Tibial artery (tissue), 4 donors: ENCODE data around the gene NTM.

Experiments used
- DNase-seq, 2 donors: peaks; one replicate each; pipeline ENCODE4 v3.0.0-alpha.2; 2019
- H3K27ac ChIP-seq, 2 donors: fragments of 200-600 bp; sonication (generic) in 1 of 2; 1 replicate in 1 of 2; 2 replicates in 1 of 2; pipeline ENCODE4 v1.5.1; 2018 to 2019; ENCODE audit warnings: mild to moderate bottlenecking in 1 of 2
- H3K27me3 ChIP-seq, 2 donors: fragments of 200-600 bp; sonication (generic) in 1 of 2; one replicate each; pipeline versions ENCODE4 v1.5.1 to v1.6.0; 2016 to 2019
- H3K36me3 ChIP-seq, 3 donors: fragments of 200-600 bp; sonication (generic) in 2 of 3; one replicate each; pipeline ENCODE4 v1.5.1; 2016 to 2019; ENCODE audit warnings: mild to moderate bottlenecking in 2 of 3
- H3K4me1 ChIP-seq, 4 donors: fragments of 200-600 bp; sonication (generic) in 2 of 4; 1 replicate in 3 of 4; 2 replicates in 1 of 4; pipeline ENCODE4 v1.5.1; 2016 to 2019
- H3K4me3 ChIP-seq, 2 donors: fragments of 200-600 bp; sonication (generic) in 1 of 2; 1 replicate in 1 of 2; 2 replicates in 1 of 2; pipeline ENCODE4 v1.5.1; 2018 to 2019; ENCODE audit warnings: mild to moderate bottlenecking in 2 of 2
- H3K9me3 ChIP-seq, 3 donors: fragments of 200-600 bp; sonication (generic) in 1 of 3; one replicate each; pipeline ENCODE4 v1.5.1; 2016 to 2019
- intact Hi-C: fragments of 100-400 bp; cut with DNase I; formaldehyde crosslinking; loops from one replicate; pipeline ENCODE4 v1.15.0; 2023; ENCODE audit warnings: low total_unique reads
- TF ChIP-seq, protein P1 (sequence below), 2 experiments: fragments of 200-600 bp in 1 of 2; fragments of 450-650 bp in 1 of 2; IDR thresholded peaks; one replicate each; pipeline ENCODE4 v1.5.1; 2017 to 2019; ENCODE audit warnings: antibody characterized with exemption in 2 of 2, mild to moderate bottlenecking in 1 of 2, moderate library complexity in 1 of 2

NTM gene

DNA sequence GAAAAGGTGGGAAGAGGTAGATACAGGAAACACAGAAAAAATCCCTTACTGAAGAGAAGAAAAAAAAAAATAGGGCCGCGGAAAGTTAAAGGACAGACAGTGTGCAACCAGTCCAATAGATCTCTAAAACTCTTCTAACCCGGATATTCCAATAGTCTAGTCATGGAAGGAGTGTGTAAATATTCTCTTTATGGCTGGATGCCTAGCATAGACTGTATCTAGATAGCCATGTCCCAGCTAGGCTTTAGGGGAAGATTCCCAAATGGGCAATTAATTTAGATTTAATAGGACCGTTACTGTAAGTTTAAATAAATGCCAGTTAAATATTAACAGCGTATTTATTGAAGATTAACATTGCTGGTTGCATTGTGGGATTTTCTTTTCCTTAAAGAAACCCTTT lies 532.7 kb downstream of the NTM start:
- intact Hi-C loops: no loop called here
- Histone ChIP-seq H3K4me1 (no peaks in the 10 kb centered on the region), H3K27ac (no peak overlapping the region), H3K4me3 (no peak overlapping the region), H3K36me3 (no peaks in the 10 kb centered on the region), H3K9me3 (no peaks in the 10 kb centered on the region), H3K27me3 (peaks cover 0 to 8% of the 10 kb centered on the region in 2 donors)
- TF ChIP-seq, protein P1, sequence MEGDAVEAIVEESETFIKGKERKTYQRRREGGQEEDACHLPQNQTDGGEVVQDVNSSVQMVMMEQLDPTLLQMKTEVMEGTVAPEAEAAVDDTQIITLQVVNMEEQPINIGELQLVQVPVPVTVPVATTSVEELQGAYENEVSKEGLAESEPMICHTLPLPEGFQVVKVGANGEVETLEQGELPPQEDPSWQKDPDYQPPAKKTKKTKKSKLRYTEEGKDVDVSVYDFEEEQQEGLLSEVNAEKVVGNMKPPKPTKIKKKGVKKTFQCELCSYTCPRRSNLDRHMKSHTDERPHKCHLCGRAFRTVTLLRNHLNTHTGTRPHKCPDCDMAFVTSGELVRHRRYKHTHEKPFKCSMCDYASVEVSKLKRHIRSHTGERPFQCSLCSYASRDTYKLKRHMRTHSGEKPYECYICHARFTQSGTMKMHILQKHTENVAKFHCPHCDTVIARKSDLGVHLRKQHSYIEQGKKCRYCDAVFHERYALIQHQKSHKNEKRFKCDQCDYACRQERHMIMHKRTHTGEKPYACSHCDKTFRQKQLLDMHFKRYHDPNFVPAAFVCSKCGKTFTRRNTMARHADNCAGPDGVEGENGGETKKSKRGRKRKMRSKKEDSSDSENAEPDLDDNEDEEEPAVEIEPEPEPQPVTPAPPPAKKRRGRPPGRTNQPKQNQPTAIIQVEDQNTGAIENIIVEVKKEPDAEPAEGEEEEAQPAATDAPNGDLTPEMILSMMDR (IDR thresholded peaks at IDR 0.05): no peak
- no peak for DNase-seq

DNA sequence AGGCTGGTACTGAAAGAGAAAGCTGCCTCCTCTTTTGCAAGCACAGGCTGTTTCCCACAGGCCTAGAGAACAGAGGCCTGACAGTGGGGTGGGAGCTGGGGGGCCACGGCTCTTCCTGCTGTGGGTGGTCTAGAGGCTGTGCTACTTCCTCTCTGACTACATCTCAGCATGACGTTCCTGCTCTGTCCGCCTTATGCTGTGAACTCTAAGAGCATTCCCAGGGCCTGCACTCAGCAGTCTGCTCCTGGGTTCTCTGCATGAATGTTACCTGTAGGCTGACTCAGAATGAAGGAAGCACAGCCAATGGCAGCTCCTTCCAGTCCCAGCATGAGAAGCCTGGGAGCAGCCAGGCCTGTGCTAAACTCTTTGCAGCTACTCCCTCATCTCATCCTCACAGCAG lies 534.3 kb downstream of the NTM start:
- TF ChIP-seq, protein P1 (IDR thresholded peaks at IDR 0.05): no peak
- Histone ChIP-seq H3K27ac (no peak overlapping the region), H3K4me3 (no peak overlapping the region), H3K9me3 (no peaks in the 10 kb centered on the region), H3K4me1 (no peaks in the 10 kb centered on the region), H3K36me3 (no peaks in the 10 kb centered on the region), H3K27me3 (peaks cover 0 to 22% of the 10 kb centered on the region in 2 donors)
- no peak for DNase-seq
- intact Hi-C loops: no loop called here

DNA sequence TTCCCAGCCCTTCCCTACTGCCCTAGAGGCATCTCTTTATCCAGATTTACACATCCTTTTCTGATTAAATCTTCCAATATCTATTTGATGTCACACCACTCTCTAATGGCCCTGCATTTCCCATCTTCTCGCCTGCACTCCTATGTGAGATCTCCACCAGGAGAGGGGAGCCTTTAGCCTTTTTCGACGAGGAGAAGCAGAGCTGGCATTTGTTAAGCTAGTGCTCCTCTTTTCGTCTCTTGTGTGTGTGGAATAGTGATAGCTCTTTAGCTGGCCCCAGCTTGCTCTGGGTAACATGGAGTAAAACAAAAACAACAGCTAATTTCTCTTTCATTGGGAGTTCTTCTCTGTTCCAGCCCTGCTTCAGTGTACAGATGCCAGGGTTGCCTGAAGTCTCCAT lies 536.5 kb downstream of the NTM start:
- TF ChIP-seq, protein P1 (IDR thresholded peaks at IDR 0.05): no peak
- intact Hi-C loops: no loop called here
- no peak overlapping the region for H3K4me3 ChIP-seq
- DNase-seq: no peak
- peaks cover 0 to 19% (median 4%) of the 10 kb centered on the region in 4 donors for H3K4me1 ChIP-seq
- peaks cover 0 to 41% of the 10 kb centered on the region in 2 donors for H3K27me3 ChIP-seq
- H3K36me3 ChIP-seq: no peaks in the 10 kb centered on the region
- no peaks in the 10 kb centered on the region for H3K9me3 ChIP-seq
- no peak overlapping the region for H3K27ac ChIP-seq

DNA sequence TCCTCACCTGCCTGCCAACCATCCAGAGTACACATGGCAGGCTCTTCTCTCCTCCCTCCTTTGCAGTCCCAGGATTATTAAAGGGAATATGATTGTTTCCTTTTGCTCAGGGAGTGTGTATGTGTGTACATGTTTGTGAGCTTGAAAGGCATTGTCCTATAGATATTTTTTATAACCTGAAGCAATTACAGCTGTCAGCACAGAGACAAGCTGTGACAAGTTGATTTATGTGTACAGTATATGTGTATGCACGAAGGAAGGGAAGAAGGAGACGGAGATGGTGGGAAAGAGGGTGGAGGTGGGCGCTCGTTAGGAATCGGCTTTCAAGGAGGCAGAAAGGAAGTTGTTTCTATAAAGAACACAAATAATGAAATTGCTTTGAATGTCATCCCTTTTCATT lies 537.0 kb downstream of the NTM start:
- TF ChIP-seq, protein P1 (IDR thresholded peaks at IDR 0.05): no peak

DNA sequence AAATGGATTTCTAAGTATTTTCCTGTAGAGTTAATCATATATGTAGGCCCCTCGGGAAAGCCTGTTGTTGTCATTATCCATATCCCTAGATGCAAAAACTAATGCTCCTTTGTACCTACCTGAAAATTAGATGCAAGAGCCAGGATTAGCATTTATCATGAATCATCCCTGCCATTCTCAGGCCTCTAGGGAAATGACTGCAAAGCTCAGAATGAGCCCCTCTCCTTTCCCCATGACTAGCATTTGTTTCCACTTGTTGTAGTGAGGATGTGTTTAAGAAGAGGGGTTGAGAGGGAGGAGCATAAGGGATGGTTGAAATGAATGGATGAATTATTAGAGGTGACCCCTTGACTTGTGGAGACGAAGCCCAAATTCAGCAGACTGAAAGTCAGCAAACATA lies 537.9 kb downstream of the NTM start:
- Histone ChIP-seq H3K27me3 (peaks cover 0 to 46% of the 10 kb centered on the region in 2 donors), H3K4me1 (peaks cover 0 to 20% (median 4%) of the 10 kb centered on the region in 4 donors), H3K27ac (no peak overlapping the region), H3K36me3 (no peaks in the 10 kb centered on the region), H3K4me3 (no peak overlapping the region), H3K9me3 (no peaks in the 10 kb centered on the region)
- intact Hi-C loops: no loop called here
- DNase-seq: no peak
- TF ChIP-seq, protein P1 (IDR thresholded peaks at IDR 0.05): no peak

More for the DNA sequence above, 537.0 kb downstream of the NTM start:
- peaks cover 0 to 45% of the 10 kb centered on the region in 2 donors for H3K27me3 ChIP-seq
- H3K9me3 ChIP-seq: no peaks in the 10 kb centered on the region
- DNase-seq: no peak
- intact Hi-C loops: no loop called here
- H3K4me3 ChIP-seq: no peak overlapping the region
- no peak overlapping the region for H3K27ac ChIP-seq
- H3K36me3 ChIP-seq: no peaks in the 10 kb centered on the region
- H3K4me1 ChIP-seq: peaks cover 0 to 20% (median 4%) of the 10 kb centered on the region in 4 donors
